K562 (cell line): ENCODE measurements around the gene GLTPD2. TPM values are rescaled to one million over a fixed set of nuclear protein-coding genes. Genes with fewer than 3 reads are reported as not detected.

Experiments
- ATAC-seq: fragments of 200-7000 bp; cut with Tn5 transposase; 3 replicates; pipeline ENCODE4 v1.9.1; 2020; ENCODE audit warnings: moderate library complexity
- BruUV-seq: library from RNA; stranded (reverse); fragments of 400-500 nt; replicated peaks from 2 replicates; lab custom pipeline; 2021; lab: Mats Ljungman, UMichigan
- CTCF ChIA-PET: fragments of 300-600 bp; formaldehyde crosslinking; extraction: SDS; loops from one replicate; lab custom pipeline; 2021; ENCODE audit warnings: low intra/inter-chr PET ratio; lab: Yijun Ruan, JAX
- POLR2A ChIA-PET: fragments of 300-600, 350-650 bp; sonication (Branson Sonifier 250); formaldehyde crosslinking; extraction: SDS; loops from one replicate; lab custom pipeline; 2021; ENCODE audit warnings: antibody characterized with exemption, inconsistent platforms; lab: Yijun Ruan, JAX
- DNase-seq, 4 experiments: peaks; one replicate each; pipeline versions ENCODE4 v3.0.0 to v3.0.0-alpha.2; 2011 to 2018; ENCODE audit warnings: low spot score in 3 of 4, mixed read lengths in 3 of 4; ENCODE audit errors: extremely low read depth in 1 of 4
- FAIRE-seq: peaks from 2 replicates; lab custom pipeline; 2011; peaks lifted over from hg19 to GRCh38; lab: Jason Lieb, UNC
- H2AFZ ChIP-seq: 2 replicates; pipeline ENCODE4 v1.6.0; 2011; ENCODE audit warnings: low read depth, low read length, control low read depth, inconsistent platforms
- H3K27ac ChIP-seq: fragments of 200-600 bp; 3 replicates; pipeline ENCODE4 v1.8.0; 2011; ENCODE audit warnings: low read depth, mild to moderate bottlenecking, control low read depth, inconsistent platforms, low read length, moderate library complexity, mixed read lengths; ENCODE audit errors: extremely low read depth
- H3K27me3 ChIP-seq, 2 experiments: fragments of 300-600 bp in 1 of 2; 2 replicates in 1 of 2; 3 replicates in 1 of 2; pipeline versions ENCODE4 v1.6.0 to v1.8.0; 2011; ENCODE audit warnings: inconsistent platforms in 2 of 2, low read length in 2 of 2, mild to moderate bottlenecking in 1 of 2, mixed read lengths in 1 of 2, moderate library complexity in 1 of 2; ENCODE audit not compliant: control insufficient read depth in 2 of 2, insufficient read depth in 2 of 2
- H3K36me3 ChIP-seq: fragments of 300-600 bp; 3 replicates; pipeline ENCODE4 v1.8.0; 2011; ENCODE audit warnings: mild to moderate bottlenecking, low read length, inconsistent platforms; ENCODE audit not compliant: control insufficient read depth, insufficient read depth
- H3K4me1 ChIP-seq, 2 experiments: fragments of 200-600 bp in 1 of 2; replicated peaks in 1 of 2; 2 replicates in 1 of 2; 3 replicates in 1 of 2; pipeline versions ENCODE4 v1.5.1 to v1.8.0; 2011; ENCODE audit warnings: inconsistent platforms in 2 of 2, low read length in 2 of 2, mild to moderate bottlenecking in 1 of 2, mixed read lengths in 1 of 2, moderate library complexity in 1 of 2; ENCODE audit not compliant: control insufficient read depth in 2 of 2, insufficient read depth in 2 of 2
- H3K4me2 ChIP-seq: 2 replicates; pipeline ENCODE4 v1.6.1; 2011; ENCODE audit warnings: low read length, control low read depth, inconsistent platforms, mixed read lengths; ENCODE audit not compliant: insufficient read depth
- H3K4me3 ChIP-seq: fragments of 200-600 bp; sonication (generic), shearing (Covaris generic); 2 replicates; pipeline ENCODE4 v1.5.1; 2016; ENCODE audit warnings: control low read depth, inconsistent platforms
- H3K79me2 ChIP-seq: fragments of 200-600 bp; 3 replicates; pipeline ENCODE4 v1.8.0; 2011; ENCODE audit warnings: low read length, inconsistent platforms; ENCODE audit not compliant: control insufficient read depth, insufficient read depth
- H3K9ac ChIP-seq, 2 experiments: 2 replicates each; pipeline versions ENCODE4 v1.6.0 to v1.6.1; 2011; ENCODE audit warnings: low read depth in 2 of 2, low read length in 2 of 2, control low read depth in 1 of 2, inconsistent platforms in 1 of 2, mild to moderate bottlenecking in 1 of 2, mixed read lengths in 1 of 2; ENCODE audit not compliant: insufficient read depth in 1 of 2
- H3K9me1 ChIP-seq: one replicate; pipeline ENCODE4 v1.6.0; 2011; ENCODE audit warnings: inconsistent platforms, mild to moderate bottlenecking, low read length, moderate library complexity; ENCODE audit not compliant: control insufficient read depth, insufficient read depth
- H3K9me3 ChIP-seq: replicated peaks from 2 replicates; pipeline ENCODE4 v1.5.1; 2011; ENCODE audit warnings: low read depth, low read length, inconsistent platforms; ENCODE audit not compliant: control insufficient read depth, insufficient read depth
- H4K20me1 ChIP-seq: replicated peaks from 2 replicates; pipeline ENCODE4 v1.6.1; 2011; ENCODE audit warnings: low read length, inconsistent platforms, mixed read lengths; ENCODE audit not compliant: control insufficient read depth, insufficient read depth
- ATF1 ChIP-seq, 2 experiments: fragments of 450-650 bp in 1 of 2; IDR thresholded peaks; 2 replicates each; pipeline ENCODE4 v1.6.1; 2016; ENCODE audit warnings: missing compliant biosample characterization in 1 of 2, missing genetic modification characterization in 1 of 2
- BCL6 ChIP-seq: fragments of 250-450 bp; sonication (Bioruptor Pico); IDR thresholded peaks from 2 replicates; pipeline ENCODE4 v1.4.0; 2020
- CREM ChIP-seq: IDR thresholded peaks from 2 replicates; pipeline ENCODE4 v1.6.1; 2014; ENCODE audit warnings: antibody characterized with exemption, low read depth
- CXXC5 ChIP-seq: fragments of 250-450 bp; sonication (Bioruptor Pico); IDR thresholded peaks from 2 replicates; pipeline ENCODE4 v1.8.0; 2022; ENCODE audit warnings: inconsistent platforms, mild to moderate bottlenecking, moderate library complexity
- E2F6 ChIP-seq, 2 experiments: IDR thresholded peaks; 2 replicates each; pipeline ENCODE4 v1.6.1; 2011; ENCODE audit warnings: borderline replicate concordance in 1 of 2, control low read depth in 1 of 2, low read depth in 1 of 2, low read length in 1 of 2, mild to moderate bottlenecking in 1 of 2, mixed read lengths in 1 of 2, moderate library complexity in 1 of 2; ENCODE audit not compliant: insufficient read depth in 1 of 2, insufficient read length in 1 of 2, poor library complexity in 1 of 2, severe bottlenecking in 1 of 2; ENCODE audit errors: extremely low read depth in 1 of 2
- EZH2 ChIP-seq: IDR thresholded peaks from 2 replicates; pipeline ENCODE4 v1.6.1; 2012; ENCODE audit warnings: low read depth, mild to moderate bottlenecking, inconsistent platforms, low read length, borderline replicate concordance
- MITF ChIP-seq: IDR thresholded peaks from 2 replicates; pipeline ENCODE4 v1.6.1; 2014; ENCODE audit warnings: antibody characterized with exemption
- NRF1 ChIP-seq, 2 experiments: fragments of 450-650 bp; IDR thresholded peaks in 1 of 2; conservative IDR thresholded peaks in 1 of 2; 2 replicates each; pipeline ENCODE4 v1.6.1; 2014; ENCODE audit warnings: mild to moderate bottlenecking in 2 of 2
- RBM22 ChIP-seq: fragments of 200-400 bp; formaldehyde crosslinking; IDR thresholded peaks from 2 replicates; pipeline ENCODE4 v1.6.1; 2018; ENCODE audit warnings: low read length, low read depth; ENCODE audit not compliant: poor library complexity, severe bottlenecking
- ZC3H8 ChIP-seq: fragments of 450-650 bp; IDR thresholded peaks from 2 replicates; pipeline ENCODE4 v1.6.1; 2017
- ZFX ChIP-seq: sonication (generic); formaldehyde crosslinking; IDR thresholded peaks from 2 replicates; pipeline ENCODE4 v1.8.0; 2022; ENCODE audit warnings: mild to moderate bottlenecking, missing genetic modification reagents, moderate library complexity
- WGBS: fragments of 100-300 bp; shearing (Covaris generic); methylation state at CpG from one replicate; pipeline ENCODE4 v1.1.6; 2016; ENCODE audit warnings: low coverage, mixed read lengths; ENCODE audit not compliant: insufficient coverage; ENCODE audit errors: missing lambda C conversion rate; 5-methylcytosine and 5-hydroxymethylcytosine counted together
- in situ Hi-C: fragments of 300-500 bp; cut with MboI; formaldehyde crosslinking; loops from 4 replicates; pipeline ENCODE4 v1.15.0; 2018; ENCODE audit warnings: inconsistent platforms, mixed read lengths
- intact Hi-C: fragments of 100-400 bp; cut with micrococcal nuclease; formaldehyde crosslinking; loops from 2 replicates; pipeline ENCODE4 v1.14.2; 2022
- polyA plus RNA-seq, 8 experiments: library from polyadenylated mRNA; depleted of rRNA in 4 of 8; stranded (reverse) in 5 of 8; unstranded in 3 of 8; fragments of >200 nt; fragmentation: Nextera tagmentation in 2 of 8; fragmentation: Illumina TruSeq in 1 of 8; extraction: Ambion mirVana in 2 of 8; extraction: Trizol in 1 of 8; gene quantifications; 2 replicates each; pipeline versions ENCODE4 v1.2.1 to v1.2.3, GENCODE V29; 2011 to 2014; ENCODE audit warnings: inconsistent platforms in 1 of 8, missing spikeins in 1 of 8
- total RNA-seq, 7 experiments: library from RNA; depleted of rRNA in 6 of 7; stranded (reverse); fragments of >200 nt in 6 of 7; fragmentation: Illumina TruSeq in 2 of 7; extraction: Trizol in 2 of 7; gene quantifications; 2 replicates each; pipeline versions ENCODE4 v1.2.1 to v1.2.3, GENCODE V29; 2011 to 2021; ENCODE audit warnings: low replicate concordance in 1 of 7
- TF ChIP-seq, protein P1 (sequence below): sonication (generic); formaldehyde crosslinking; IDR thresholded peaks from 2 replicates; pipeline ENCODE4 v1.8.0; 2022; ENCODE audit warnings: missing genetic modification reagents, mild to moderate bottlenecking, moderate library complexity, borderline replicate concordance
- TF ChIP-seq, protein P2 (sequence below): sonication (generic); formaldehyde crosslinking; IDR thresholded peaks from 2 replicates; pipeline ENCODE4 v1.5.0; 2020; ENCODE audit warnings: missing genetic modification reagents

The GLTPD2 gene
- total and polyA plus RNA-seq, 9 of the 15 experiments (the other 6 are each of a cell fraction or from before 2014, with no cell fraction given) = not detected

DNA sequence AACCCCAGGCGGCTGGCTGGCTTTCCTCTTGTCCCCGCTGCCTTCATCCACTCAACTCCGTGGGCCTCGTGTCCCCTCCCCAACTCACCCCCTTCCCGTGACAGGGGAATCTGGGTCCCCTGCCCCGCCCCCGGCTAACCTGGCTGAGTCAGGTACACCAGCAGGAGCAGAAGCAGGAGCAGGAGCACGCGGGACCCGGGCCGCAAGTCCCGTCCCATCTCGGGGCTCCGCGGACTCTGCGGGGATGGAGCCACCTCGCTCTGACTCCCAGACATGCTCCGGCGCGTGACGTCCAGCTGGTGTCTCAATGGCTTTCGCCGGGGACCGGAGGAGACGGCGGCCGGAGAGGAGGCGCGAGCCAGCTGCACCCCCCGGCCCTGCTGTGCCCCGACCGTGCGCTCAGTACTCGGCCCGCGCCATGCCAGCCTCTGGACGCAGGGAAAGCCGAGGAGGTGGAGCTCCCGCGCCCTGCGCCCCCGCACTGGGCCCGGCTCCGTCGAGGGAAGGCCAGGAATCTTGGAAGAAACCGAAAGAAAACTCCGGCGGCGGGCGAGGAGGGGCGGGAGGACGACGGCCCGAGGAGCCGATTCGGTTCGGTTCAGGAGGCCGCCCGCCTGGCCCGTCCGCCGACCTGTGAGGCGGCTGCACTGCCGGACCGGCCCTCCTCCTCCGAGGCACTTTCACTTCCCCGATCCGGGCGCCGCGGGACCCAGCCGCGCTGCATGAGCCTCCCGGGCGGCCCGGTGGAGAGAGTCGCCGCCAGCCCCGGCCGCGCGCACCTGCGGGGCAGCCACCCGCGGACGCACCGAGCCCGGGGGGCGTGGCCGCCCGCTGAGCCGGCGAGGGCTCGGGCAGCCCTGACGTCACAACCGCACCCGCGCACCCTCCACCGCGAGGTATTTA, 49.4 kb upstream of the GLTPD2 start, which contains the start of the genes CXCL16 and ZMYND15:
Gene CXCL16 (minus strand): TSS at position 807 of the 903 bp plus-strand sequence. CDS start 589 bp downstream, at position 218.
Gene ZMYND15 (plus strand): TSS at position 712 of the 903 bp plus-strand sequence. CDS start 716 bp downstream, outside the sequence.
- Histone ChIP-seq H3K79me2 (no peaks in the 10 kb centered on the region), H3K4me3 (peak within 1 kb of the TSS; percentile 43), H2AFZ (peak within 1 kb of the TSS; percentile 68), H3K27ac (no peak within 1 kb of the TSS), H3K9me3 (no peaks in the 10 kb centered on the region), H3K9ac (peak within 1 kb of the TSS in 1 of 2 experiments; percentile 83; a peak in 2 of 4 replicates), H4K20me1 (no peaks in the 10 kb centered on the region), H3K9me1 (no peaks in the 10 kb centered on the region), H3K4me1 (peaks cover 4 to 15% of the 10 kb centered on the region in 2 experiments; a peak in 3 of 5 replicates), H3K4me2 (peak within 1 kb of the TSS; percentile 72), H3K36me3 (no peaks in the 10 kb centered on the region), H3K27me3 (peaks cover 15 to 40% of the 10 kb centered on the region in 2 experiments)
- WGBS = under 1% methylated on average over 44 of the region's 100 CpGs
- no TSS peak for BruUV-seq
- POLR2A ChIA-PET = interaction anchor here (1.1 kb wide), 1 partner anchor 16 kb away, joined by 4 read pairs; no protein-coding TSS in a partner anchor
- CTCF ChIA-PET = interaction anchor here (0.7 kb wide), 1 partner anchor 402 kb away, joined by 3 read pairs; no protein-coding TSS in a partner anchor
- FAIRE-seq = no peak
- peak; percentile 21 to 79 (median 60) for DNase-seq
- in situ Hi-C loops (no loop called here), intact Hi-C loops (no loop called here)
- peak; percentile 68 for ATAC-seq
- TF ChIP-seq RBM22 (no peak), ATF1 (CRISPR knock-in tag; IDR thresholded peaks at IDR 0.05) (no peak), ATF1 (tag; IDR thresholded peaks at IDR 0.05) (peak; percentile 25; the same call in 1 of the 2 replicates), EZH2 (peak; percentile 77; the same call in 1 of the 2 replicates), ZFX (CRISPR knock-in tag) (peak; percentile 37), ZC3H8 (no peak), CREM (peak; percentile 34; the same call in 1 of the 2 replicates), BCL6 (CRISPR knock-in tag) (no peak), CXXC5 (CRISPR knock-in tag) (peak; percentile 42), MITF (0 out of 2 replicates have a peak, but pooled peaks have one; percentile 17), E2F6 (IDR thresholded peaks at IDR 0.05; ENCODE audit: borderline replicate concordance in 1 of 2, extremely low read depth in 1 of 2, insufficient read depth in 1 of 2, insufficient read length in 1 of 2, low read depth in 1 of 2, low read length in 1 of 2, poor library complexity in 1 of 2, severe bottlenecking in 1 of 2) (peak in 1 of 2 experiments; percentile 32), NRF1 (conservative IDR thresholded peaks at IDR 0.05 in 1 of 2, IDR thresholded peaks at IDR 0.05 in 1 of 2) (peak in 1 of 2 experiments; percentile 31; a peak in 3 of 4 replicates)
- TF ChIP-seq, protein P1, sequence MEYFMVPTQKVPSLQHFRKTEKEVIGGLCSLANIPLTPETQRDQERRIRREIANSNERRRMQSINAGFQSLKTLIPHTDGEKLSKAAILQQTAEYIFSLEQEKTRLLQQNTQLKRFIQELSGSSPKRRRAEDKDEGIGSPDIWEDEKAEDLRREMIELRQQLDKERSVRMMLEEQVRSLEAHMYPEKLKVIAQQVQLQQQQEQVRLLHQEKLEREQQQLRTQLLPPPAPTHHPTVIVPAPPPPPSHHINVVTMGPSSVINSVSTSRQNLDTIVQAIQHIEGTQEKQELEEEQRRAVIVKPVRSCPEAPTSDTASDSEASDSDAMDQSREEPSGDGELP (CRISPR knock-in tag) = peak; percentile 86
- TF ChIP-seq, protein P2, sequence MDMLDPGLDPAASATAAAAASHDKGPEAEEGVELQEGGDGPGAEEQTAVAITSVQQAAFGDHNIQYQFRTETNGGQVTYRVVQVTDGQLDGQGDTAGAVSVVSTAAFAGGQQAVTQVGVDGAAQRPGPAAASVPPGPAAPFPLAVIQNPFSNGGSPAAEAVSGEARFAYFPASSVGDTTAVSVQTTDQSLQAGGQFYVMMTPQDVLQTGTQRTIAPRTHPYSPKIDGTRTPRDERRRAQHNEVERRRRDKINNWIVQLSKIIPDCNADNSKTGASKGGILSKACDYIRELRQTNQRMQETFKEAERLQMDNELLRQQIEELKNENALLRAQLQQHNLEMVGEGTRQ (CRISPR knock-in tag) = 0 out of 2 replicates have a peak, but pooled peaks have one; percentile 7
